ENCODE measurements around the gene STRBP.

- TF ChIP-seq MAX (IDR thresholded peaks at IDR 0.05; ENCODE audit: low read depth, low read length) = no peak
- TF ChIP-seq, protein P1, sequence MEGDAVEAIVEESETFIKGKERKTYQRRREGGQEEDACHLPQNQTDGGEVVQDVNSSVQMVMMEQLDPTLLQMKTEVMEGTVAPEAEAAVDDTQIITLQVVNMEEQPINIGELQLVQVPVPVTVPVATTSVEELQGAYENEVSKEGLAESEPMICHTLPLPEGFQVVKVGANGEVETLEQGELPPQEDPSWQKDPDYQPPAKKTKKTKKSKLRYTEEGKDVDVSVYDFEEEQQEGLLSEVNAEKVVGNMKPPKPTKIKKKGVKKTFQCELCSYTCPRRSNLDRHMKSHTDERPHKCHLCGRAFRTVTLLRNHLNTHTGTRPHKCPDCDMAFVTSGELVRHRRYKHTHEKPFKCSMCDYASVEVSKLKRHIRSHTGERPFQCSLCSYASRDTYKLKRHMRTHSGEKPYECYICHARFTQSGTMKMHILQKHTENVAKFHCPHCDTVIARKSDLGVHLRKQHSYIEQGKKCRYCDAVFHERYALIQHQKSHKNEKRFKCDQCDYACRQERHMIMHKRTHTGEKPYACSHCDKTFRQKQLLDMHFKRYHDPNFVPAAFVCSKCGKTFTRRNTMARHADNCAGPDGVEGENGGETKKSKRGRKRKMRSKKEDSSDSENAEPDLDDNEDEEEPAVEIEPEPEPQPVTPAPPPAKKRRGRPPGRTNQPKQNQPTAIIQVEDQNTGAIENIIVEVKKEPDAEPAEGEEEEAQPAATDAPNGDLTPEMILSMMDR (IDR thresholded peaks at IDR 0.05; ENCODE audit: low read depth, low read length) = no peak
- no peak for TF ChIP-seq POLR2A (IDR thresholded peaks at IDR 0.05; ENCODE audit: extremely low read depth, insufficient read length)
These were observed 51.2 kb downstream of the STRBP start for GRCh38 chr9:123217128-123217654.
